ENCODE results near the gene GNG14. TPM values are rescaled to one million over a fixed set of nuclear protein-coding genes. Genes with fewer than 3 reads are reported as not detected.

Gene GNG14
- total and polyA plus RNA-seq, 2 of the 13 experiments (the other 11 are each of a cell fraction or from before 2014, with no cell fraction given), result not detected

- TF ChIP-seq ZNF121 (CRISPR knock-in tag; IDR thresholded peaks at IDR 0.05) (no peak), ETV6 (CRISPR knock-in tag; conservative IDR thresholded peaks at IDR 0.05) (no peak), PHF8 (CRISPR knock-in tag; IDR thresholded peaks at IDR 0.05) (peak; percentile 79), AGO1 (IDR thresholded peaks at IDR 0.05; ENCODE audit: low read depth, low read length, poor library complexity, severe bottlenecking) (no peak), ZNF18 (CRISPR knock-in tag; IDR thresholded peaks at IDR 0.05; ENCODE audit: insufficient replicate concordance) (no peak), JUN (CRISPR knock-in tag; IDR thresholded peaks at IDR 0.05) (no peak), BCL3 (CRISPR knock-in tag; IDR thresholded peaks at IDR 0.05) (no peak; the same call in 1 of the 2 replicates), UBTF (CRISPR knock-in tag; IDR thresholded peaks at IDR 0.05) (no peak), ZNF446 (CRISPR knock-in tag; IDR thresholded peaks at IDR 0.05) (no peak), NFIC (IDR thresholded peaks at IDR 0.05; ENCODE audit: low read length) (peak; percentile 75), ZNF383 (CRISPR knock-in tag; IDR thresholded peaks at IDR 0.05; ENCODE audit: borderline replicate concordance) (no peak), BRCA1 (CRISPR knock-in tag; IDR thresholded peaks at IDR 0.05) (no peak), ELF3 (CRISPR knock-in tag; IDR thresholded peaks at IDR 0.05) (no peak), ZNF549 (CRISPR knock-in tag; IDR thresholded peaks at IDR 0.05) (no peak), ZNF235 (CRISPR knock-in tag; IDR thresholded peaks at IDR 0.05; ENCODE audit: borderline replicate concordance) (no peak), ZNF333 (CRISPR knock-in tag; IDR thresholded peaks at IDR 0.05; ENCODE audit: borderline replicate concordance) (no peak), ZBTB1 (CRISPR knock-in tag; IDR thresholded peaks at IDR 0.05; ENCODE audit: borderline replicate concordance) (no peak), HCFC1 (IDR thresholded peaks at IDR 0.05; ENCODE audit: low read depth, low read length) (peak; percentile 54; the same call in 1 of the 2 replicates), ZNF850 (CRISPR knock-in tag; conservative IDR thresholded peaks at IDR 0.05) (no peak), ZNF230 (CRISPR knock-in tag; IDR thresholded peaks at IDR 0.05) (no peak; the same call in 1 of the 2 replicates), PHF5A (CRISPR knock-in tag; IDR thresholded peaks at IDR 0.05; ENCODE audit: low read depth, unreplicated experiment) (no peak), MIER2 (CRISPR knock-in tag; IDR thresholded peaks at IDR 0.05) (no peak), MED8 (CRISPR knock-in tag; IDR thresholded peaks at IDR 0.05; ENCODE audit: insufficient replicate concordance) (no peak), ZNF180 (CRISPR knock-in tag; IDR thresholded peaks at IDR 0.05; ENCODE audit: borderline replicate concordance, low read depth) (no peak), ZNF460 (CRISPR knock-in tag; IDR thresholded peaks at IDR 0.05; ENCODE audit: borderline replicate concordance) (no peak), ZNF33A (CRISPR knock-in tag; IDR thresholded peaks at IDR 0.05; ENCODE audit: borderline replicate concordance) (no peak), ZNF619 (CRISPR knock-in tag; IDR thresholded peaks at IDR 0.05) (no peak)
Measured at GRCh38 chr19:12736995-12737834, 49.4 kb downstream of the GNG14 start, which contains the start of gene GET3 (continued).
